HG03457 (cell line): ENCODE data around the gene SHISA3.

Experiments used
- ATAC-seq: cut with Tn5 transposase; IDR thresholded peaks from one replicate; pipeline ENCODE4 v1.9.1; 2021; ENCODE audit warnings: moderate number of reproducible peaks; ENCODE audit not compliant: unreplicated experiment

SHISA3 gene

DNA sequence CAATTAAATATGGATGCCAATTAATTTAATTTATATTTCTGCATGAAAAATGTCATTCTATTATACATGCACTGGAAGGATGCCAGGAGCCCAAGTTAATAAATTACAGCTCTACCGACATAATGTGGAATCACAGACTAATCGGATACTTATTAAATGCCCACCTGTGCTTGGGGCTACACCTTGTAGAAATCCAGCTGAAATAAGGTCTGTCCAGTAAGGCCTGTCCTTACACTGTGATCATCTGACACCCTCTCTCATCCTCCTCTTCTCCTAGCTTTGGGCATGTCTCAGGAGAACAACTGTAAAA is 6.0 kb upstream of the SHISA3 start:
- ATAC-seq: no peak

GRCh38 chr4:42391981-42392380 is 5.3 kb upstream of the SHISA3 start:
- ATAC-seq: no peak

DNA sequence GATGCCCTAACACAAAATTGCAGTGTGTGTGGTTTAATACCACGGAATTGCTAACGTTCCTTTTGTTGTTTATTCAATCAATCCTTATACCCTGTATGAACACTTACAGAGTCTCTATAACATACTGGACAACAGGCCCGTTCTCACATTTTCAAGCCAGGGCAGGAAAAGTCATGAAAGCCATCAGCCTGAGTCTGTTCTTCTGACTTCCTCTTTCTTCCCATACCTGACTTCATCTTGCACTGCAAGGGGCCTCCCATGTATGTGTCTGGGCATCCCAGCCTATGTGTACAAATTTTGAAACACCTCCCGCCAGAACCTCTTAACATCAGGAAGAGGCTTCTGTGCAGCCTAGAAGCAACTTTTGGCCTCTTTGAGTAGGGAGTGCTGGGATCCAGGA is 4.9 kb upstream of the SHISA3 start:
- no peak for ATAC-seq

GRCh38 chr4:42395595-42395994 is 1.7 kb upstream of the SHISA3 start:
- no peak for ATAC-seq

DNA sequence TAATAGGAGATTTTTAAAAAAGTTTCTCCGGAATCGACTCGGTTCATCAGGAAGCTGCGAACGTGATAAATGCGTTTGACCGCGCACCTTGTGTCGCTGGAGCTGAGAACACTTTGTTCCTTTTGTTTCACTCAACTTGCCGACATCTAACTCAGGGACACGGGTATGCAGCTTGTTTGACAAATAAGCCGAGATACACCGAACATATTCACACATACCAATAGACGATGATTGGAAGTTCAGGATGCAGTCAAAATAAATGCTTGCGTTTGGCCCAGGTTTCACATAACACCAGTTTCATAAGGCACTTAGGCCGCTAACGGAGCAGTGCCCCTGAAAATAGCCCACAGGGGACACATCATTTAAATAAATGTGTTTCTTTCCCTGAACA is 932 bp upstream of the SHISA3 start:
- ATAC-seq: no peak

DNA sequence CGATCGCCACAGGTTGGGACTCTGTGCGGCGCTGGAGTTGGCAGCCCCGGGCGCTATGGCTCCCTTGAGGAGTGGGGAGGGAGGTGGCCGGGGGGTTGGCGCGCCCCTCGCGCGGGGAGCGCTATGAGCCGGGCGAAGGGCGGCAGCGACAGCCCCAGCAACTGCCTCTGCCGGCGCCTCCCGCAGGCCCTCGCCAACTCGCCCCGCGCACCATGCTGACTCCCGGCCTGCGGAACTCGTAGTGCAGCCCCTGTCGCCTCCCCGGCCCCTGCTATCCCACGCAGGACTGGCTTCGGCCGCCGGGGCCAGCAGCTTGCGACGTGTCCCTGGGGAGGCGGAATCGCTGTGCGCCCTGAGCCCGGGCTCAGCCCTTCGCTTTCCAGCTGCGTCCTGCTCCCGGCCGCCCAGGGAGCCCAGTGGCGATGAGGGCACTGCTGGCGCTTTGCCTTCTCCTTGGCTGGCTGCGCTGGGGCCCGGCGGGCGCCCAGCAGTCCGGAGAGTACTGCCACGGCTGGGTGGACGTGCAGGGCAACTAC is 415 bp downstream of the SHISA3 start:
- ATAC-seq: no peak

DNA sequence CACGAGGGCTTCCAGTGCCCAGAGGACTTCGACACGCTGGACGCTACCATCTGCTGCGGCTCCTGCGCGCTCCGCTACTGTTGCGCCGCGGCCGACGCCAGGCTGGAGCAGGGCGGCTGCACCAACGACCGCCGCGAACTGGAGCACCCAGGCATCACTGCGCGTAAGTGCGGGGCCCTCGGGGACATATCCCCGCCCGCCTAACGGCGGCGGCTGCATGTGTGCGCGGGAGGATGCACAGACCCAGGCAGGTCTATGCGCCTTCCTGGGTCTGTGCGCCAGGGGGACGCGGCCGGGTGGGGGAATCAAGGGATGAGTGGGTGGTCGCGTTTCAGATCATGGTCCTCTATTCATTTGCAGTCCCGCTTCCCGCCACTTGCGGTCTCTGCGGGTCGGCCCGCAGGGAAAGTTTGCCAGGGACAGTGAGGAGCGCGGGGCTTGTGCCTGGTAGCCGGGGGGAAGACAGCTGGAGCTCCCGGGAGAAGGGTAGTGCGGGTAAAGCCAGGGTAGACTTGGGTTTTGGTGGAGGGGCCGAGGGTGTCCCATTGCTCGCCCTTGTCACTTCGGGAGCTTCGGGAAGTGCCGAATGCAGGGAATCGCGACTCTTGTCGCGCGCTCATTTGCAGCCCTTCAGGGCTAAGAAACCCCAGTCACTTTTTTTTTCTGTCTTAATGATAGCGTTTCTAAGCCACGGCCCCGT is 1.0 kb downstream of the SHISA3 start:
- ATAC-seq: no peak

- ATAC-seq: no peak
These were observed 1.6 kb downstream of the SHISA3 start for GRCh38 chr4:42398871-42399331.

DNA sequence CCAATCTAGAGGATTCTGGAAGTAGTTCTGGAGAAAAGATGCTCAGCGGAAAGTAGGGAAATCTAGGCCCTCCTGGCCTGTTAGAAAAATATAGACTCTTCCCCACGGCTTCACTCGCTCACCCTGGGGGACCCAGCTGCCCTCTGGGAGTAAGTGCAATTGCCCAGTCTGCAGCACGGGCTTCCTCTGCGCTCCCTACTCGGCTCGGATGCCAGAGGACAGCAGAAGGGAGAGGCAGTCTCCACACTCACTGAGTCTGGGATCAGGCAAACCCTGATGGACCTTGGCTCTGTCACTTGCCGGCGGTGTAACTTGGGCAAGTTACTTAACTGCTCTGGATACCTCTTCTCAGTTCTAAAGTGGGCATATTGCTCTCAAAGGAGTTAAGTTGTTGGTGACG is 2.1 kb downstream of the SHISA3 start:
- no peak for ATAC-seq

- ATAC-seq: no peak
These were observed 3.9 kb downstream of the SHISA3 start for GRCh38 chr4:42401171-42401570.

GRCh38 chr4:42404001-42404400 is 6.7 kb downstream of the SHISA3 start:
- no peak for ATAC-seq

- ATAC-seq: no peak
These were observed 13.2 kb downstream of the SHISA3 start for GRCh38 chr4:42410446-42410845.

DNA sequence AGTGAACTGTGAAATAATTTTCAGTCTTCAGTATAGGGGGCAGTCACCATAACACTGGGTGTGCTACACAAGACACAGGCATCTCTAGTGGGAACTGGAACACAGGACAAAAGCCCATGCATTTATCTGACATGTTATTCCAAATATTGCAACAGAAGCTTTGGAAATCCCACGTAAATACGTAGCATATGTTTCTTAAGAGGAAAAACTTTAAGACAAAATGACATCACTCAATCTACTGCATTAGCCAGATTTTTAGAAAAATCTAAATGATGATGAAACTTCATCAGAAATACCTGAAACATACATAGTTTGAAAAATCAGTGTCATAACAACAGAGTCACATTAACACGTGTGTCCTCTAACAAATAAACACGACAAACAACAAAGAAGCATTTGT is 14.5 kb downstream of the SHISA3 start:
- ATAC-seq: no peak

- no peak for ATAC-seq
These were observed 15.0 kb downstream of the SHISA3 start for GRCh38 chr4:42412251-42412650.

- no peak for ATAC-seq
These were observed 18.0 kb downstream of the SHISA3 start for GRCh38 chr4:42415281-42415680.

- ATAC-seq: no peak
These were observed 18.7 kb downstream of the SHISA3 start for GRCh38 chr4:42416017-42416416.

- no peak for ATAC-seq
These were observed 20.3 kb downstream of the SHISA3 start for GRCh38 chr4:42417550-42417949.

GRCh38 chr4:42420140-42420539 is 22.9 kb downstream of the SHISA3 start:
- ATAC-seq: no peak

GRCh38 chr4:42425146-42426065 is 28.1 kb downstream of the SHISA3 start:
- no peak for ATAC-seq

DNA sequence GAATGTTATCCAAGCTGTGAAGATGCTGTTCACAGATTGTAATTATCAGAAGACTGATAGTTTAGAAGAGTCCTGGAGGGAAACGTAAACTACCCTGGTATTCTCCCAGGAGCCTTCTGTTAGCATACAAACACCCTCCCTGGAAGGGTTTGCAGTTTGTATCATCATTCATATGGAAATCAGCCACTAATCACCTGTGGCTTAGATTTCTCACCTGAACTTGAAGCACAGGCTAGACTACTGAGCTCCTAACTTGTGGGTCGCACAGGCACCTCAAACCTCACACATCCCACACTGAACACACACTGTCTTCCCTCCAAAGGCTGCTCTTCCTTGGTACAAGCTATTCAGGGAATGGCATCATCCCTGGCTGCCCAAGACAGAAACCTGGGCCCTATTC is 30.7 kb downstream of the SHISA3 start:
- no peak for ATAC-seq

GRCh38 chr4:42436928-42437565 is 39.8 kb downstream of the SHISA3 start:
- no peak for ATAC-seq

GRCh38 chr4:42440083-42440482 is 42.8 kb downstream of the SHISA3 start:
- no peak for ATAC-seq
